ENCODE results near the gene BLNK. TPM values are rescaled to one million over a fixed set of nuclear protein-coding genes. Genes with fewer than 3 reads are reported as not detected.
A peak's percentile ranks its signal among the peaks of the same experiment; 100 is the strongest.

BLNK gene
- total RNA-seq, 1 donor from 2014 or later, result not detected

GRCh38 chr10:96236090-96236478 is 35.3 kb downstream of the BLNK start:
- H3K4me1 Mint-ChIP-seq, result peaks cover 2% of the 10 kb centered on the region
- TF ChIP-seq EZH2 (IDR thresholded peaks at IDR 0.05) (no peak), CTCF (IDR thresholded peaks at IDR 0.05) (no peak), EZH2phosphoT487 (IDR thresholded peaks at IDR 0.05) (no peak)
- no peaks in the 10 kb centered on the region for H4K20me1 ChIP-seq (ENCODE audit: low read depth)

DNA sequence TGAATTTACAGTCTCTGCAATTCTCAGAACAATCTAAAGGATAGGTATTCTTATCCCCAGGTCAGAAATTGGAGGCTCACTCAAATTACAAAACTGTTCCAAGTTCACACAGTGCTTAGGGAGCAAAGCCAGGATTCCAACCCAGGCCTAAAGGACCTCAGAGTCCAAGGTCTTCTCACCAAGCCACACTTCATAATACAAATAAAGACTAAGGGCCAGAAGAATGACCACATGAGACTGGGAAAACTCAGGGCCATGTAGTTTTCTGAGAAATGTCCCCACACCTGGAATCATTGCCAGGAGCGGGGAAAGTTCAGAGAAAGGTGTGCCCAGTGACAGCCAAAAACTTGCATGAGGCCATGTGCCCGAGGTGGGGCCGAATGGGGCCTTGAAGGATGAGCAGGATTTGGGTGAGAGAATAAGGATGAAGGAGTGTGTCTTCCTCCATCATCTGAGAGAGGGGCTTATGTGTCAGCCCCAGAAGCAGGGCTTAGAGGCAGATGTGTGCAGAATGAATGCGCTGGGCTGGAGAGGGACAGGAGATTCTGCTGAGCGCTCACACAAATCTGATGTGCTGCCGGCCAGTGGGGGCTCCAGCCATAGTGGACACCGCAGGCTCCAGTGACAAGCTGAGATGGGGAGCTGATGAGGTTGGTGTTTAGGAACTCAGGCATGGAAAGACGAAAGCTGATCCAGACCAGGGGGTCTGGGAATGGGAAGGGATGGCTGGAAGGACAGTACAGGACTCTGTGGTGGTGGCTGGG is 35.9 kb downstream of the BLNK start:
- H3K9ac ChIP-seq, result no peak overlapping the region
- Mint-ChIP-seq H3K36me3 (no peaks in the 10 kb centered on the region), H3K4me3 (no peak overlapping the region), H3K27ac (peak overlapping the region; percentile 64), H3K4me1 (peaks cover 2% of the 10 kb centered on the region), H3K9me3 (no peaks in the 10 kb centered on the region), H3K27me3 (ENCODE audit: insufficient read depth, low read depth) (peaks cover 9% of the 10 kb centered on the region)
- peaks cover 6% of the 10 kb centered on the region for H3K4me1 ChIP-seq
- H3K27me3 ChIP-seq, result no peaks in the 10 kb centered on the region
- no peak for DNase-seq (ENCODE audit: low spot score)
- no peaks in the 10 kb centered on the region for H3K79me2 ChIP-seq (ENCODE audit: low read depth)
- H3K27ac ChIP-seq, result no peak overlapping the region
- no peak overlapping the region for H3K4me3 ChIP-seq
- no peaks in the 10 kb centered on the region for H4K20me1 ChIP-seq (ENCODE audit: low read depth)
- H2AFZ ChIP-seq (replicated peaks), result peak overlapping the region; percentile 26
- no peak overlapping the region for H3K4me2 ChIP-seq
- H3F3A ChIP-seq (ENCODE audit: low read depth), result no peaks in the 10 kb centered on the region
- TF ChIP-seq CTCF (IDR thresholded peaks at IDR 0.05), result no peak
- TF ChIP-seq EZH2 (IDR thresholded peaks at IDR 0.05), result no peak
- no peak for TF ChIP-seq EZH2phosphoT487 (IDR thresholded peaks at IDR 0.05)
- no peaks in the 10 kb centered on the region for H3K36me3 ChIP-seq
- H3K9me3 ChIP-seq (ENCODE audit: low read depth), result no peaks in the 10 kb centered on the region

More at GRCh38 chr10:96236090-96236478, 35.3 kb downstream of the BLNK start:
- H3K36me3 ChIP-seq, result no peaks in the 10 kb centered on the region
- no peak for DNase-seq (ENCODE audit: low spot score)
- H3K4me1 ChIP-seq, result peaks cover 6% of the 10 kb centered on the region
- no peak overlapping the region for H3K27ac ChIP-seq
- H3K4me2 ChIP-seq, result no peak overlapping the region
- no peaks in the 10 kb centered on the region for H3K27me3 ChIP-seq
- Mint-ChIP-seq H3K9me3 (no peaks in the 10 kb centered on the region), H3K36me3 (no peaks in the 10 kb centered on the region), H3K27me3 (ENCODE audit: insufficient read depth, low read depth) (peaks cover 5% of the 10 kb centered on the region), H3K27ac (no peak overlapping the region), H3K4me3 (no peak overlapping the region)
- no peaks in the 10 kb centered on the region for H3K9me3 ChIP-seq (ENCODE audit: low read depth)
- H3K79me2 ChIP-seq (ENCODE audit: low read depth), result no peaks in the 10 kb centered on the region
- no peak overlapping the region for H3K4me3 ChIP-seq
- peak overlapping the region; percentile 26 for H2AFZ ChIP-seq (replicated peaks)
- no peaks in the 10 kb centered on the region for H3F3A ChIP-seq (ENCODE audit: low read depth)
- no peak overlapping the region for H3K9ac ChIP-seq

GRCh38 chr10:96233959-96234358 is 37.4 kb downstream of the BLNK start:
- no peak overlapping the region for H2AFZ ChIP-seq (replicated peaks)
- H3K27ac ChIP-seq, result no peak overlapping the region
- no peak overlapping the region for H3K4me3 ChIP-seq
- Mint-ChIP-seq H3K9me3 (no peaks in the 10 kb centered on the region), H3K4me3 (no peak overlapping the region), H3K36me3 (no peaks in the 10 kb centered on the region), H3K27me3 (ENCODE audit: insufficient read depth, low read depth) (peaks cover 11% of the 10 kb centered on the region), H3K4me1 (peaks cover 4% of the 10 kb centered on the region), H3K27ac (no peak overlapping the region)
- no peaks in the 10 kb centered on the region for H3K79me2 ChIP-seq (ENCODE audit: low read depth)
- H3F3A ChIP-seq (ENCODE audit: low read depth), result no peaks in the 10 kb centered on the region
- H3K4me2 ChIP-seq, result no peak overlapping the region
- no peaks in the 10 kb centered on the region for H3K27me3 ChIP-seq
- H3K9me3 ChIP-seq (ENCODE audit: low read depth), result no peaks in the 10 kb centered on the region
- no peaks in the 10 kb centered on the region for H3K36me3 ChIP-seq
- TF ChIP-seq EZH2 (IDR thresholded peaks at IDR 0.05) (no peak), CTCF (IDR thresholded peaks at IDR 0.05) (no peak)
- H3K9ac ChIP-seq, result no peak overlapping the region
- peaks cover 1% of the 10 kb centered on the region for H3K4me1 ChIP-seq
- DNase-seq (ENCODE audit: low spot score), result no peak
- H4K20me1 ChIP-seq (ENCODE audit: low read depth), result no peaks in the 10 kb centered on the region

All from neural progenitor cell (in vitro differentiated cells).